A549 (cell line): ENCODE results near the gene LMAN1L. TPM values are rescaled to one million over a fixed set of nuclear protein-coding genes. Genes with fewer than 3 reads are reported as not detected.

Experiments
- ATAC-seq, 2 experiments: fragments of 200-7000 bp in 1 of 2; fragments of >200 bp in 1 of 2; cut with Nextera tagmentation in 1 of 2; cut with Tn5 transposase in 1 of 2; 3 replicates each; pipeline versions ENCODE4 v1.8.0 to v1.9.1; 2018 to 2020; ENCODE audit warnings: mild to moderate bottlenecking in 1 of 2, moderate library complexity in 1 of 2
- CTCF ChIA-PET: fragments of 300-600 bp; sonication (Branson Sonifier 250); formaldehyde crosslinking; extraction: SDS; loops from one replicate; lab custom pipeline; 2021; ENCODE audit warnings: antibody characterized with exemption, inconsistent platforms; lab: Yijun Ruan, JAX
- POLR2A ChIA-PET: fragments of 350-600 bp; formaldehyde crosslinking; extraction: SDS; loops from one replicate; lab custom pipeline; 2021; ENCODE audit warnings: antibody characterized with exemption, inconsistent platforms; lab: Yijun Ruan, JAX
- DNase-seq, 2 experiments: peaks; one replicate each; pipeline versions ENCODE4 v3.0.0 to v3.0.0-alpha.2; 2011 to 2016; ENCODE audit warnings: low read depth in 1 of 2, low spot score in 1 of 2
- FAIRE-seq: peaks from 2 replicates; lab custom pipeline; 2011; peaks lifted over from hg19 to GRCh38; lab: Jason Lieb, UNC
- H3K27ac ChIP-seq, 2 experiments: fragments of >200 bp; sonication (Bioruptor Twin); formaldehyde crosslinking; 3 replicates each; pipeline ENCODE4 v1.5.1; 2016 to 2017
- H3K4me1 ChIP-seq: fragments of >200 bp; sonication (Bioruptor Twin); formaldehyde crosslinking; 3 replicates; pipeline ENCODE4 v1.6.1; 2016
- H3K4me2 ChIP-seq: fragments of >200 bp; sonication (Bioruptor Twin); formaldehyde crosslinking; 3 replicates; pipeline ENCODE4 v1.6.1; 2016
- H3K4me3 ChIP-seq: fragments of >200 bp; sonication (Bioruptor Twin); formaldehyde crosslinking; 3 replicates; pipeline ENCODE4 v1.5.1; 2016
- H3K9me3 ChIP-seq: fragments of >200 bp; sonication (Bioruptor Twin); formaldehyde crosslinking; 3 replicates; pipeline ENCODE4 v1.6.1; 2016
- ATOH8 ChIP-seq: fragments of 250-450 bp; sonication (Bioruptor Pico); IDR thresholded peaks from 2 replicates; pipeline ENCODE4 v1.5.0; 2020; ENCODE audit warnings: low read depth, mild to moderate bottlenecking, moderate library complexity
- BCL3 ChIP-seq: fragments of >200 bp; sonication (Bioruptor Twin); formaldehyde crosslinking; IDR thresholded peaks from 3 replicates; pipeline ENCODE4 v1.6.1; 2016
- CBX2 ChIP-seq: fragments of 200-600 bp; sonication (generic); IDR thresholded peaks from 2 replicates; pipeline ENCODE4 v1.6.1; 2016; ENCODE audit warnings: low read depth, mild to moderate bottlenecking, borderline replicate concordance
- CEBPB ChIP-seq, 2 experiments: fragments of >200 bp in 1 of 2; sonication (Bioruptor Twin) in 1 of 2; formaldehyde crosslinking in 1 of 2; IDR thresholded peaks; 2 replicates each; pipeline ENCODE4 v1.6.1; 2012 to 2016
- CHD2 ChIP-seq: fragments of 150-350 bp; IDR thresholded peaks from 2 replicates; pipeline ENCODE4 v1.6.1; 2014; ENCODE audit warnings: low read length; ENCODE audit not compliant: partially characterized antibody
- CTCF ChIP-seq: fragments of >200 bp; sonication (Bioruptor Twin); formaldehyde crosslinking; IDR thresholded peaks from 3 replicates; pipeline ENCODE4 v1.5.1; 2016
- E2F6 ChIP-seq: IDR thresholded peaks from 2 replicates; pipeline ENCODE4 v1.6.1; 2012; ENCODE audit warnings: low read depth, borderline replicate concordance
- EP300 ChIP-seq, 2 experiments: fragments of >200 bp; sonication (Bioruptor Twin); formaldehyde crosslinking; IDR thresholded peaks; 2 replicates in 1 of 2; 3 replicates in 1 of 2; pipeline ENCODE4 v1.6.1; 2016 to 2017
- ESRRA ChIP-seq: fragments of 150-350 bp; IDR thresholded peaks from 2 replicates; pipeline ENCODE4 v1.6.1; 2014; ENCODE audit warnings: mild to moderate bottlenecking, low read length, borderline replicate concordance
- HES2 ChIP-seq: fragments of >200 bp; sonication (Bioruptor Twin); formaldehyde crosslinking; IDR thresholded peaks from 2 replicates; pipeline ENCODE4 v1.6.1; 2016
- HMGXB4 ChIP-seq: fragments of 250-450 bp; sonication (Bioruptor Pico); IDR thresholded peaks from 2 replicates; pipeline ENCODE4 v1.5.0; 2021; ENCODE audit warnings: mild to moderate bottlenecking, moderate library complexity, borderline replicate concordance
- HOXA7 ChIP-seq: fragments of 250-450 bp; sonication (Bioruptor Pico); IDR thresholded peaks from 2 replicates; pipeline ENCODE4 v1.5.0; 2020; ENCODE audit warnings: mild to moderate bottlenecking, moderate library complexity
- HOXB13 ChIP-seq: fragments of 250-450 bp; sonication (Bioruptor Pico); IDR thresholded peaks from 2 replicates; pipeline ENCODE4 v1.5.0; 2020; ENCODE audit warnings: low read depth, mild to moderate bottlenecking, moderate library complexity
- HOXB5 ChIP-seq: fragments of 250-450 bp; sonication (Bioruptor Pico); IDR thresholded peaks from 2 replicates; pipeline ENCODE4 v1.5.0; 2020; ENCODE audit warnings: mild to moderate bottlenecking, moderate library complexity
- JUNB ChIP-seq: fragments of >200 bp; sonication (Bioruptor Twin); formaldehyde crosslinking; IDR thresholded peaks from 2 replicates; pipeline ENCODE4 v1.6.1; 2016
- KDM5A ChIP-seq: fragments of 200-600 bp; sonication (generic); IDR thresholded peaks from 2 replicates; pipeline ENCODE4 v1.6.1; 2016; ENCODE audit warnings: antibody characterized with exemption, mild to moderate bottlenecking
- MAFK ChIP-seq: fragments of 450-650 bp; IDR thresholded peaks from 2 replicates; pipeline ENCODE4 v1.6.1; 2014; ENCODE audit not compliant: partially characterized antibody
- NPAS2 ChIP-seq: fragments of 250-450 bp; sonication (Bioruptor Pico); IDR thresholded peaks from 2 replicates; pipeline ENCODE4 v1.8.0; 2022; ENCODE audit warnings: mild to moderate bottlenecking, moderate library complexity, borderline replicate concordance
- NR3C1 ChIP-seq: fragments of >200 bp; sonication (Bioruptor Twin); formaldehyde crosslinking; IDR thresholded peaks from 3 replicates; pipeline ENCODE4 v1.6.1; 2017
- POLR2A ChIP-seq: IDR thresholded peaks from 2 replicates; pipeline ENCODE4 v1.6.1; 2012; ENCODE audit warnings: mild to moderate bottlenecking, low read length
- RAD21 ChIP-seq, 2 experiments: fragments of >200 bp in 1 of 2; sonication (Bioruptor Twin) in 1 of 2; formaldehyde crosslinking in 1 of 2; IDR thresholded peaks in 1 of 2; conservative IDR thresholded peaks in 1 of 2; 2 replicates in 1 of 2; 3 replicates in 1 of 2; pipeline ENCODE4 v1.6.1; 2012 to 2018; ENCODE audit warnings: inconsistent platforms in 1 of 2
- RARB ChIP-seq: fragments of 250-450 bp; sonication (Bioruptor Pico); IDR thresholded peaks from 2 replicates; pipeline ENCODE4 v1.8.0; 2021; ENCODE audit warnings: mild to moderate bottlenecking, moderate library complexity
- RFX5 ChIP-seq: fragments of 450-650 bp; IDR thresholded peaks from 2 replicates; pipeline ENCODE4 v1.7.1; 2014; ENCODE audit warnings: antibody characterized with exemption, mild to moderate bottlenecking, moderate library complexity
- USF2 ChIP-seq: fragments of 450-650 bp; IDR thresholded peaks from 2 replicates; pipeline ENCODE4 v1.6.1; 2014; ENCODE audit warnings: antibody characterized with exemption
- WGBS: methylation state at CpG from one replicate; pipeline ENCODE4 v1.1.6; 2017; ENCODE audit errors: missing lambda C conversion rate; 5-methylcytosine and 5-hydroxymethylcytosine counted together
- polyA minus RNA-seq: library from RNA; depleted of rRNA, polyadenylated mRNA; stranded (reverse); fragments of >200 nt; gene quantifications from 2 replicates; pipeline ENCODE4 v1.2.3, GENCODE V29; 2011; rRNA and poly(A)+ RNA removed
- polyA plus RNA-seq, 4 experiments: library from polyadenylated mRNA; depleted of rRNA in 3 of 4; stranded (reverse); fragments of >200 nt; fragmentation: RNase III in 1 of 4; extraction: RNeasy Plus Mini Kit Qiagen cat#74134 plus additional on column Dnase treatment in 1 of 4; gene quantifications; 2 replicates in 3 of 4; 3 replicates in 1 of 4; pipeline ENCODE4 v1.2.3, GENCODE V29; 2011 to 2017

Gene LMAN1L
- polyA plus RNA-seq (2011; rRNA removed), result not detected in 2 replicates
- polyA plus RNA-seq (2012; cell fraction: cytosol; rRNA removed), result not detected in 2 replicates
- 0.16 and 0.47 TPM in 2 replicates for polyA plus RNA-seq (2012; cell fraction: nucleus; rRNA removed)
- polyA plus RNA-seq (2017; fragmentation: RNase III; extraction: RNeasy Plus Mini Kit Qiagen cat#74134 plus additional on column Dnase treatment), result not detected in 3 replicates
- polyA minus RNA-seq, result 0.08 TPM in 1 of 2 replicates, not detected in the other

- peaks cover 5% of the 10 kb centered on the region; the same call in 1 of the 3 replicates for H3K4me1 ChIP-seq
- no peak for FAIRE-seq
- ChIA-PET POLR2A (no interaction called here), CTCF (interaction anchor here (65.6 to 66.7 kb wide), 2 partner anchors 6 to 22 kb away, joined by 1908 read pairs; partner anchors contain the start of genes CPLX3, CSK, LMAN1L and ULK3)
- no peak within 1 kb of the TSS for H3K27ac ChIP-seq
- H3K9me3 ChIP-seq, result no peaks in the 10 kb centered on the region
- H3K4me3 ChIP-seq, result no peak within 1 kb of the TSS
- DNase-seq, result no peak
- WGBS, result 81% methylated on average over 12 of the region's 12 CpGs
- TF ChIP-seq BCL3 (no peak), USF2 (no peak), MAFK (no peak), HOXB13 (CRISPR knock-in tag) (no peak), NR3C1 (no peak), RFX5 (no peak), HMGXB4 (CRISPR knock-in tag) (no peak), CHD2 (no peak), RAD21 (conservative IDR thresholded peaks at IDR 0.05 in 1 of 2, IDR thresholded peaks at IDR 0.05 in 1 of 2) (no peak), CEBPB (IDR thresholded peaks at IDR 0.05) (no peak), HOXA7 (CRISPR knock-in tag) (no peak), HES2 (no peak), RARB (CRISPR knock-in tag) (no peak), CBX2 (no peak), CTCF (no peak), E2F6 (no peak), POLR2A (no peak), EP300 (IDR thresholded peaks at IDR 0.05) (no peak)
- ATAC-seq, result no peak
- H3K4me2 ChIP-seq, result no peak within 1 kb of the TSS
Observed at GRCh38 chr15:74812533-74812932, at the start of gene LMAN1L. LMAN1L (plus strand) TSS chr15:74812835; CDS start chr15:74812855, 20 bp downstream.

- Histone ChIP-seq H3K9me3 (no peaks in the 10 kb centered on the region), H3K27ac (no peak overlapping the region), H3K4me1 (peaks cover 4% of the 10 kb centered on the region; the same call in 2 of the 3 replicates), H3K4me3 (no peak overlapping the region), H3K4me2 (no peak overlapping the region)
- FAIRE-seq, result no peak
- TF ChIP-seq NPAS2 (CRISPR knock-in tag), result no peak
- TF ChIP-seq JUNB, result no peak
- TF ChIP-seq CTCF, result no peak
- no peak for TF ChIP-seq HOXA7 (CRISPR knock-in tag)
- no peak for TF ChIP-seq HOXB5
- no peak for TF ChIP-seq ESRRA
- no peak for TF ChIP-seq KDM5A
- no peak for TF ChIP-seq ATOH8 (CRISPR knock-in tag)
- POLR2A ChIA-PET, result no interaction called here
- 81% methylated on average over 15 of the region's 15 CpGs for WGBS
- CTCF ChIA-PET, result interaction anchor here (1.2 to 65.6 kb wide), 4 partner anchors 7 to 131 kb away, joined by 5 to 1908 read pairs (median 402); partner anchors contain the start of genes CPLX3, LMAN1L and ULK3
- no peak for ATAC-seq
- DNase-seq, result no peak
Observed at GRCh38 chr15:74763416-74763815, 49.2 kb upstream of the LMAN1L start.
